NCI-H2227 (cell line): ENCODE data around the gene RFX4.

Source experiments
- DNase-seq: peaks from one replicate; lab custom pipeline; 2025; ENCODE audit not compliant: unreplicated experiment; lab: John Stamatoyannopoulos, UW

The RFX4 gene

DNA sequence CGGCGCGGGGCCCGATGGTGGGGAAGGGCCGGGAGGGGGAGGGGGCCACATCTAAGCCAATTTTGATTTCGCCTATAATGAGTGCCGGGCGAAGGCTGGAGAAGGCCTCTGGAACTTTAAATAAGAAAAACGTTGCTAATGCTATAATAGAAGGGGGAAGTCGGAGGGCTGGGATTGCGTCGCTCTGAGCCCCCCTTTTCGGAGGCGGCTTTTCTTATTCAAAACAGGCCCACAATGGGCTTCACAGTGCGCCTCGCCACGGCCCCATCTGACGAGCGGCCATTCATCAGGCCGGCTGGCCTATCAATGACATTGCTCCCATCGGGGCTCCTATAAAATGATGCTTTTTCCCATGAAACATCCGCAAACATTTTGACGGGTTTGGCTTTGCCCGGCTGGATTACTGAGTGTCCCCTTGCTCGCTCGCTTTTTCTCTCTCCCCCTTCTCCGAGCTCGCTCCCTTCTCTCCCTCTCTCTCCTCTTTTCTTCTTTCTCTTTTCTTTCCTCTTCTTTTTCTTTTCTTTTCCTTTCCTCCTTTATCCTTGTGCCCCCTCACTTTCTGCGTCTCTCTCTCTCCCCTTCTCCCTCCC is at the start of gene RFX4:
Gene RFX4, plus strand, starts transcription at position 364 of the 590 bp plus-strand sequence. CDS start 317 bp downstream, outside the sequence.
- peak; percentile 30 for DNase-seq

DNA sequence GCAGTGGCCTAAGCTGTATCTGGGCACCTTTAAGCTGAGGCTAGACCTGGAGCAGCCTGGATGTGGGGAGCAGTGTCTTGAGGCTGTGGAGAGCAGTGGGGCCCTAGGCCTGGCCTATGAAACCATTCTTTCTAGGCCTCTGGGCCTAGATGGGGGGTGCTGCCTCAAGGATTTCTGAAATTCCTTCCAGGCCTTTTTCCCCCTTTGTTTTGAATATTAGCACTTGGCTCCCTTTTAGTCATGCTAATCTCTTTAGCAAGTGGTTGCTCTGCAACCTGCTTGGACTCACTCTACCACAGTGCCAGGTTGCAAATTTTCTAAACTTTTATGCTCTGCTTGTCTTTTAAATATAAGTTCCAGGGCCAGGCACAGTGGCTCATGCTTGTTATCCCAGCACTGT is 41.6 kb upstream of the RFX4 start:
- DNase-seq = no peak

DNA sequence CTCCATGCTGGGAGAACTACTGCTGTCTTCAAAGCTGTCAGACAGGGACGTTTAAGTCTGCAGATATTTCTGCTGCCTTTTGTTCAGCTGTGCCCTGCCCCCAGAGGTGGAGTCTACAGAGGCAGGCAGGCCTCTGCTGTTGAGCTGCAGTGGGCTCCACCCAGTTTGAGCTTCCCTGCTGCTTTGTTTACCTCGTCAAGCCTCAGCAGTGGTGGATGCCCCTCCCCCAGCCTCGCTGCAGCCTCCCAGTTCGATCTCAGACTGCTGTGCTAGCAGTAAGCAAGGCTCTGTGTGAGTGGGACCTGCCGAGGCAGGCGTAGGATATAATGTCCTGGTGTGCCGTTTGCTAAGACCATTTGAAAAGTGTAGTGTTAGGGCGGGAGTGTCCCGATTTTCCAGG is 31.4 kb upstream of the RFX4 start:
- DNase-seq = peak; percentile 11

DNA sequence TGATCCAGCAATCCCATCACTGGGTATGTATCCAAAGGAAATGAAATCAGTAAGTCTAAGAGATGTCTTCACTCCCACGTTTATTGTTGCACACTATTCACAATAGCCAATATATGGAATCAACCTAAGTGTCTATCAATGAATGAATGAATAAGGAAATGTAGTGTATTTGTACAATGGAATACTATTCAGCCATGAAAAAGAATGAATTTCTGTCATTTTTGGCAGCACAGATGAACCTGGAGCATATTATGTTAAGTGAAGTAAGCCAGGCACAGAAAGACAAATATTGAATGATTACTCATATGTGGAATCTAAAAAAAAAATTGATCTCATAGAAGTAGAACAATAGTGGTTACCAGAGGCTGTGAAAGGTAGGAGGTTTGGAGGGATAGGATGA is 30.6 kb upstream of the RFX4 start:
- no peak for DNase-seq

DNA sequence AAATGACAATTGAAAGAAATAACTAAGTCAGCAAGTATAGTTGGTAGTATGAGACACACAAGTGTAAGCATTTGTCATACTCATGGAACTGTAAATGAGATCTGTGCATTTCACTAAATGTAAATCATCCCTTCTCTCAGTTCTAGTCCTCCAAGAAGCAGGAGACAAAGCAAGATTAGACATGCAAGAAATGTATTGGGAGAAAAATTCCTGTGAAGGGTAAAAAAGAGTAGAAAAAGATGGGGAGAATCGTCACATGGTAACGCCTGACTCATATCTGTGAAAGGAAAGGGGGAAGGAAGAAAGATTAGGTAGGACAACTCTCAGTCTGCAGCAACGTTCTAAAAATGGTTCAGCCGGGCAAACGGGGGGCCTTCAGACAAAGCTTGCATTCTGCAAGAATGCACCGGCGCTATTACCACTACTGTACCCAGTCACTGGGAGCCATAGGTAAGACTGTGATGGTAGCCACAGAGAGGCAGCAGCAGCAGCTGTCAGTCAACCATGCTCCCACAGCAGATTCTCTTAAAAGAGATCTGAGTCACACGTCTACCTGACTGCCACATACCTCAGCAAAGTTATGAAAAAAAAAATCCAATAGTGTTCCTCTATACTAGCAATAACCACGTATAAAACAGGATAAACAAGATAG is 18.0 kb upstream of the RFX4 start:
- DNase-seq = no peak

DNA sequence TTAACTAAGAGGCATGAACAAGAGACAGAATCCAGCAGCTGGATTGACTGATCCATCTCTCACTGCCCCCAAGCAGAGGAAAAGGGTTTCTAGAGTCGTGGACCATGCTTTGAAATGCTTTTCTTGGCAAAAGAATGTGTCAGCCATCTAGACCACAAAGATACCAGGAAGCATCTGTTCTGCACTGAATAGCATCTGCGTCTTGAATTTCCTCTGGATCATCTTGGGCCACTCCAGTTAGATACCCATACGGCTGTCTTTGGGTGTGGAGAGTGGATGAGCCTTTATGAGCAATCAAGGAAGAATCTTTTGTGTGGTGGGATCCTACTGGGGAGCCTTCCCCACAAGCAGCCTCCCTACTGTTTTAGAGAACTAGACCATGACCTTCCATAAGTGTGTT is 16.0 kb upstream of the RFX4 start:
- DNase-seq = no peak

DNA sequence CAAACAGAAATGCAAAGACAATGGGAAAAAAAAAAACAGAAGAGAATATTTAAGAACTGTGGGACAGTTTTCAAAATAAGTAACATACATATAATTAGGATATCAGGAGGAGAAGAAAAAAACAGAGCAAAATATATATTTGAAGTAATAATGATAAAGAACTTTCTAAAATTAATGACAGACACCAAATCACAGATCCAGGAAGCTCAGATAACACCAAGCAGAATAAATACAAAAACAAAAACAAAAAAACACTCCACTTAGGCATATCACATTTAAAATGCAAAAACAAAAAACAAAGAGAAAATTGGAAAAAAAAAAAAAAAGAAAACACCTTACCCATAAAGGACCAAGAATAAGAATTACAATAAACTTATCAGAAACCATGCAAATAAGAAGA is 9.6 kb upstream of the RFX4 start:
- no peak for DNase-seq

DNA sequence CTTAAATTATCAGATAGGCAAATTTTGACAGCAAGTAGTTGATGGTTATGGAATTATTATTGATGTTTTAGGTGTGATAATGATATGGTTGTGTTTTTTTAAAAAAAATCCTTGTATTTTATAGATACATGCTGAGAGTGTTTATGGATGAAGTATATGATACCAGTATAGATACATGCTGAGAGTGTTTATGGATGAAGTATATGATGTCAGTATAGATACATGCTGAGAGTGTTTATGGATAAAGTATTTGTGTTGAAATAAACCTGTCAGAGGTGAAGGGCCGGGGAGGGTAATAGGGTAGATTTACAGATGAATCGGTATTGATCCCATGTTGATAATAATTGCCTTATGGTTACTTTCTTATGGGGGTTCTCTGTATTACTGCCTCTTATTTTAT is 6.0 kb upstream of the RFX4 start:
- DNase-seq = no peak

DNA sequence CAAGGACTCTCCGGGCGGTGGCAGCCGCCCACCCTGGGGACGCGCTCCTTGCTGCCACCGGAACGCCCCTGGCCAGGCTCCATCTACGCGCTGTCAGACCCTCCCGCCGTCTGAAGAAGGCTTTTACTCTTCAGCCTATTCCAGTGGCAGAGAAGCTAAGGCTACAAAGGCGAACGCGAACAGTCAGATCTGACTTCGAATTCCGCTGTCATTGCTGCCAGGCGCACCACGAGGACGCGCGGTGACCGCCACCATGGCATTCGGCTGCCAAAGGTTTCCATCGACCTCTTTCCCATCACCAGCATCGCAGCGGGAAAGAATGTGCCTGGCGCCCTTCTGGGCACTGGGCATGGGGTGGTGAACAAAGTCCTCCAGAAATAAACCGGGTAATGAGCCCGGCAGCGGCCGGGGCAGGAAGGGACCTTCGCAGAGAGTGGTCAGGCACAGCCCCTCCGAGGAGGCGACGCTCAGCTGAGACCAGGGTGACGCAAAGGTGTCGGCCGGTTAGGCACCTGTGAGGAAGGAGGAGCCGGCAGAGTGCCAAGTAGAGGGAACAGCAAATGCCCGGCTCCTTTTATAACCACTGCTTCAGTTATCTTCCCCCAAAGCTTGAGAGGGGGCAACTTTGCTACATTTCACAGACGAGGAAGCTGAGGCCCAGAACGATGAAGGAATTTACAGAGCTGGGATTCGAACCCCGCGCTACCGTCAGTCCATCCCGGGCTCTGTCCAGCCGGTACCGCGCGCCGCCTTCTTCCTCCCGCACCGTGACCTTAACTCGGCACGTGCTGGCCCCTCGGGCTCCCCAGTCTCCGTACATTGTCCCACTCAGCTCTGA is 1.9 kb upstream of the RFX4 start:
- DNase-seq = no peak

DNA sequence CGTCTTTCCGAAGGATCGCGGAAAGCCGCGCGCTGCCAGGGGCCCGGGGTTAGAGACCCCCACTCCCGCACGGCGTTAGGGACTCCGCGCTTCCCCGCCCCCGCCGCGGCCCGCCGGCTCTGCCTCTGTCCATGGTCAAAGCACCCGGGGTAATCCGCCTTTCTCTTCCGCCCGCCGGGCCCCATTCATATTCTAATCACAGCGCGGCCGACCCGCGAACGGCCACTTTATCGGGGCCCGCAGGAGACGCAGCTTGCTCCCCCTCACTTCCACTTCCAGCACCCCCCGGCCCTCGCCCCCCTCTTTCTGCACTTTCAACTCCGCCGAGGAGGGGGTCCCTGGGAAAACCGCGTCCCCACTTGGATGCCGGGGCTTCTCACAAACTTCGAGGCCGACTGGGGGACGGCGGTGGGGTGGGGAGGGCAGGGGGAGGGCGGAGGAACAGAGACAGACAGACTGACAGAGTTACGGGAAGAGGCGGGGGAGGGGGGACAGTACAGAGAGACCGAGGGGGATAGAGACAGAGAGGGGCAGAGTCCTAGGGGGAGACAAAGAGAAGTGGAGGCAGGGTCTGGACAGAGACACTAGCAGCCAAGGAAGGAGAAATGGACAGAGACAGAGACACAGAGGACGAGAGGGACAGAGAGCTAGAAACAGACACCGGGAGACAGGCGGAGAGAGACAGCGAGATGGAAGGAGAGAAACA is 1.1 kb upstream of the RFX4 start:
- peak; percentile 10 for DNase-seq

DNA sequence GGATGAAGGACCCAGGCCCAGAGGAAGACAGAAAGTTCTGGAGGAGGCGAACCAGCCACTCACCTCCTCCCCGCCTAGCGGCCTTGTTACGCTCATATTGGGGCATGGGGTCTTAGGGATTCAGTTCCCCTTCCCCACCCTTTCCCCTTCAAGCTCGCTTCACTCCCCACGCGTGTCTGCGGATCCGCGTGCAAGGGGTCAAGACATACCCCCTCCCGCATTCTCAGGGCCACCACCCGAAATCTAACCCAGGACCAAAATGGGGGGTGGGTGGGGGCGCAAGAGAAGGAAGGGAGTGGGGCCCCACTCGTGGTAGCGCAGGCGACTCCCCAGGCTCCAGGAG is 584 bp upstream of the RFX4 start:
- no peak for DNase-seq

DNA sequence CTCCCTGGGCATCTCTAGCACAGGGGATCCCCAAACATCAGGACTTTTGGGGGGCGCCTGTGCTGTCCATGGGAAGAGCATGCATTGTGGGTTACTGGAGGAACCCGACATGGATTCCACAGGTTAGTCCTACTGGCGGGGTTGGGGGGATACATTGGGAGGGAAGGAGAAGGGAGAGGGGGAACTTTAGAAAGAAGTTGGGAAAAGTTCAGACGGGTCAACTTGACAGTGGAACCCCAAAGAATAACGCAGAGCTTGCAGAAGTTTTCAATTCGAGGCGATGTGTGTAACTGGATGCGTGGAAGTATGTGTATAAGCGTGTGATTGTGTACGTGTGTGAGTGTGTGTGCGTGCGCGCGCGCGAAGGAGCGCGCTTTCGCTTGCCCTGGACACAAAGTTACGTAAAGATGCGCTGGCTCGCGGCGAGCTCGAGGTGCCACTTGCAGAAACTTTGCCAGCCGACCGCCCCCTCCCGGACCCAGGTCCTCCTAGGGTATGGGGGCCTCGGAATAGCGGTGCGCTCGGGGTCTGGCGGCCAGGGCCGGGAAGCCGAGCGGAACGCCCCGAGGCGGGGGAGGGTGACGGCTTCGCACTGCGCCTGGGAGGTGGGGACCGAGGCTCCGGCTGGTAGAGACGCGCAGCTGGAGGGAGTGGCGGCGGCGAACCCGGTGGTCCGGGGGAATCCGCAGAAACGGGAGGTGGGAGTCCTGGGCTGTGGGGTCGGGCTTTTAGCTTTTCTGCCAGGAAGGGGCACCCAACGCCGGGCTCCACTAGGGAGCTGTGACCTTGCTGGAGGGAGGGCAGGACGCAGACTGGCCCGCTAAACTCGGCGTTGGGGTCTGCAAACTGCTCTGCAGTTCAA is 669 bp downstream of the RFX4 start:
- DNase-seq = peak; percentile 37

DNA sequence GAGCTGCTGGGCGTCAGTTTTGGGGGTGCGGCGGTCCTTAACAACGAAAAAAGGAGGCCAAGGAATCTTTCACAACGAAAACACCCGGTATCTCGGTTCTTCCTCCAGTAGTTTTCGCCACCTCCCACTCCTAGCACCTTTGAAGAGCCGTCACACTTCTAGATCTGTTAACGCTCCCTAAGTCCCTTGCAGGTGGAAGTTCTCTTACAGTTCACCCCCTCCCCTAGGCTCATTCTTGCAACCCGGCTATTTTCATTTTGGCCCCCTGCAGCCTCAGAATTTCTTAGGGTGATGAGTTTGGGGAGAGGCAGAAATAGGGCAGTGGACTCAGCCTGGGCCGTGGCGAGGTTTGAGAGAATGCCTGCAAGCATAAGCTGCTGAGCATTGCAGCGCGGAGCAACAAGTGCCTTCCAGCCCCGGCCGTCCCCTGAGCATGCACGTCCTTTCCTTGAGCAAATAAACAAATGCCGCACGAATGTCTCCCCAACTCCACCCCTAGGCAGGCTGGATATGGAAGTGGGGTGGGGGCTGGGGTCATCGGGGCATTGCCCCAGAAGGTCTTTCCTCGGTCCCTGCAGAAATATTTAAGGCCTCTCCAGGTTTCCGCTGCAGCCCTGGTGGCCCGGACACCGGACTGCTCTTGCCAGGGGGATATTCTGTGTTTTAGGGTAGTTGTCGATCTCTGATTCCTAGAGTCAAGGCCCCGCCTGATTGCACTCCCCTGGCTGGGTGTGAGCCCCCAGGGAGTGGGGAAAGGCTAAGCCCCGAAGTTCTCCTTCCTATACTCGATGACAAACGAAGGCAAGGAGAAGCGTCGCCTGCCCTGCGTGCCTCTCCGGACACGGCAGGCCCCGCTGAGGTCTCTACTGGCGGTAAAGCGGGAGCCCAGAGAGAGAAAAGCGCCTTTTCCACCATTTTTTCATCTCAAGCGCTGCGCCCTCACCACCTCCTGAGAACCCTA is 1.6 kb downstream of the RFX4 start:
- peak; percentile 15 for DNase-seq

DNA sequence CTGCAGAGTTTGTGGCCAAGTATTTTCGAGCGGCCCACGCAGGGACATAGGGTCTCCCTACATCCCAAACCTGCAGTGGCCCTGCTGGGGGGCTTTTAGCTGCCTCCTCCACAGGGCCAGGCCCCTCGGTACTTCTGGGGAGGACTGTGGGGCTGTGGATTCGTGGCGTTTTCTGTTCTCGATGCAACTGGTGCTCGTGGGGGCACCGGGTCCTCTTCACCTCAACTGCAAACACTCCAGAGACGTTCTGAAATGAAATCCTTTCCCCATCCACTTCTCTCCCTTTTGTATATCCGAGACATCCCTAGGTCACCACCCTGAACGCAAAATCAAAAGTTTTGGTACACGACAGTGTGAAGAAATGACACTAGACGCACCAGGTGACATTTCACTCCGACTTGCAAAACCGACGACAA is 2.3 kb downstream of the RFX4 start:
- DNase-seq = no peak

DNA sequence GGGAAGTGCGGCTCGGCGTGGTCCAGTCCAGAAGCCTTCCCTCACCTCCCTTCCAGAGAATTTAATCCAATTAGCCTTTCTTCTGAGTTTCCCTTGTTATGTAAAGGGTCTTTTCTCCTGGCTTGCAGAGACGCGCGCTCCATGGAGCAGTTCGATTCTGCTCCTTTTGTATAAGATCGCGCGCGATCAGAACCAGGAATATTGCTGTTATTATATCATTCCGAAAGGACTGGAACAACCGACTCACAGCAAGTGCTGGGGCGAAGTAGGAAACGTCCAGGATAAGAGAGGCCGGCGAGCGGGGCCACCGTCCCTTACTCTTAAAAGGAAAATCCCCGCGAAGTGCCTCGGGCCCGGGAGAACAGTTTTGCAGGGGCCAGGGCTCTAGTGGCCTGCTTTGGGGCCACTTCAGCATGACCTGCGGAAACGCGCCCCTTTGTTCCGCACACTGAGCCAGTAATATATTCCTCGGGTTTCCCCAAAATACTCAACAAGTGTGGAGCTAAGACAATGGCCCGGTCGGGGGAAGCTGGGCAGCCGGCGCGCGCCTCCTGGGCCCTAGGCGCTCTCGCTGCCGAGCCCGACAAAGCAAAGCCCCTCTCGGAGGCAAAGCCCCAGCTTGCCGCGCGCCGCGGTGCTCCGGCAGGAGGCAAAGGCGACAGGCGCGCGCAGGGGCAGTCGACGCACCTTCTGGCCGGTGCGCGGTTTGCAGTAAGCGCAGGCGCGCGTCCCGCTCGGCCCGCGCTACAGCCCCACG is 2.9 kb downstream of the RFX4 start:
- peak; percentile 61 for DNase-seq

DNA sequence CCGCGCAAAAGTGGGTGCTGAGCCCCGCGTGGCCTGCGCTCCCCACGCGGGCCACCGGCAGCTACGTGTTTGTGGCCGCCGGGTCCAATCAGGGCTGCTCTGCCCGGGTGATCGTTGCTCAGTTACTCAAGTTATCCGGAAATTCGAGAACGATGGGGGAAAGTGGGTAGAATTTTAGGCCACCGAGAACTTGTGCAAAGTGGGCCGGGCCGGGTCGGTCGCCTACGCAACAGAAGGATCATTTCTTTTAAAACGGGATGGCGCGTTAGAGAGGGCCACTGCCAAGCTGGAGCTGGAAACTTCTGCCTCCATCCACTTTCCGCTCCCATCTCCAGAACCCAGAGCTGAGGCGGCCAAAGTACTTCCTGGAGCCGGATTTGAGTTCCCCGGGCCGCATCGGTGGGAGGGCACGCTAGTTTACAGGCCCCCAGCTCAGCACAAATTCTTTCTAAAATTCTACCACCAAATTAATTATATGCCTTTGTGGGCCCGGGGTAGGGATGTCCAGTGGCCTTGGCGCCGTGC is 3.5 kb downstream of the RFX4 start:
- no peak for DNase-seq

DNA sequence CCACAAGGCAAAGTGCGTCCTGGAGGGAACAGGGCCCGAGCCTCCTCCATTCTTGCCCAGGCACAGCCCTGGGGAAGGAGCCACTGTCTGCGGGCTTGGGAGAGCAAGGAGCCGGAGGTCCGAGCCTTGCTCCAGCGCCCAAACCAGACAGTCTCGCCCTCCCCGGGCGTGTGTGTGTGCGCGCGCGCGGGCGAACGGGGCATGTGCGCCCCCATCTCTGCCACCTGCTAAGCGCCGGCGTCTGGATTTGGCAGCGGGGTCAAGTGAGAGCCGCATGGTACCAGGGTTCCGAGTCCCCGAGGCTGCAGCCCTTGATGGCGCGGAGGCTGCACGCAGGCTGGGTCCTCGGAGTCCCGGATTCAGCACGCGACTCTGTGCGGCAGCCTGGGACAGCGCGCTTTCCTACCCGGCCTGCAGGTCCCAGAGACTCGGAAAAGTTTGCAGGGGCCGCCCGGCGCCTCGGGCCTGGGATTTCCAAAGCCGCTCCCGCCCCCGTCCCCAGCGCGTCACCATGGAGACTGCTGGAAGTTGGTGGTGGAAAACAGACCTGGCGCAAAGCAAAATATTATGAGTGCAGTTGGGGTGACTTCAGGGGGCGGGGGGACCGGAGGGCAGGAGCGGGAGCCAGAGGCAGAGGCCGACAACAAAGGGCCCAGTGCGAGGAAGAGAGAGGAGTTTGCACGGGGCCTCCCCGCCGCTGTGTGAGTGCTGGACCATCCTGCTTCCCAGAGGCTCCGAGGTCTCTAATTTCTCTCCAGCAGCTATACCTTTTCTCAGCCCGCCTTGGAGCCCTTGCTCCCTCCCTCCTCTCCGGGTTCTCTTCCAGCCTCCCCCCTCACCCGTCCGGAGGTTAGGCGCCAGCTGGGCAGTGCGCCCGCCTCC is 4.2 kb downstream of the RFX4 start:
- no peak for DNase-seq

DNA sequence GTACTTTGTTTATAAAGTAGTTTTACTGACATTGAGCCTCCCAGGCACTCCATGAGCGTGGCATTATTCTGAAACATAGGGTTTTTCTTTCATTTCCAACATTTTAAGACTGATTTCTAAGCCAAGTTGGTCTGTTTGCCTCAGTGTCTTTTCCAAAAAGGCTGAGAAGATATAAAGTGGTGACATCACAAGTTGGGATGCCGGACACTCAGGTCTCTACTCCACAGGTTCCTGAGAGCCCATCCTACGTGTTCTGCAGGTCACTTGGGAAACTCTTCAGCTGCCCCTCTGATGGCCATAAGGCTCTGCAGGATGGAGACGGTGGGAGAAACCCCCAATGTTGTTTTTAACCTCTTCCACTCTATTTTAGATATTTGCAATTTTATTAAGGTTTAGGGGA is 6.0 kb downstream of the RFX4 start:
- DNase-seq = no peak
